Fibroblast of the aortic adventitia (primary cell): ENCODE measurements around the gene IWS1. TPM values are rescaled to one million over a fixed set of nuclear protein-coding genes. Genes with fewer than 3 reads are reported as not detected.
A peak's percentile ranks its signal among the peaks of the same experiment; 100 is the strongest.
"Not testable (repeated sequence)": the region's sequence is repeated elsewhere in the genome, so short reads cannot be mapped to it uniquely, and the experiment has no call there.

ENCODE experiments used
- DNase-seq: peaks from one replicate; pipeline ENCODE4 v3.0.0-alpha.2; 2010; ENCODE audit warnings: low read depth
- H3K4me3 ChIP-seq: 2 replicates; pipeline ENCODE4 v1.5.1; 2011; ENCODE audit warnings: low read depth, mild to moderate bottlenecking, control low read depth, low read length, moderate library complexity
- CTCF ChIP-seq: IDR thresholded peaks from 2 replicates; pipeline ENCODE4 v1.5.1; 2011; ENCODE audit warnings: mild to moderate bottlenecking, low read length, control low read depth, inconsistent platforms; ENCODE audit not compliant: insufficient read depth
- total RNA-seq: library from RNA; depleted of rRNA; stranded (reverse); fragments of >200 nt; gene quantifications from 2 replicates; pipeline ENCODE4 v1.2.3, GENCODE V29; 2012; ENCODE audit warnings: low replicate concordance

The IWS1 gene
- total RNA-seq, 1 donor = 37.7 TPM

DNA sequence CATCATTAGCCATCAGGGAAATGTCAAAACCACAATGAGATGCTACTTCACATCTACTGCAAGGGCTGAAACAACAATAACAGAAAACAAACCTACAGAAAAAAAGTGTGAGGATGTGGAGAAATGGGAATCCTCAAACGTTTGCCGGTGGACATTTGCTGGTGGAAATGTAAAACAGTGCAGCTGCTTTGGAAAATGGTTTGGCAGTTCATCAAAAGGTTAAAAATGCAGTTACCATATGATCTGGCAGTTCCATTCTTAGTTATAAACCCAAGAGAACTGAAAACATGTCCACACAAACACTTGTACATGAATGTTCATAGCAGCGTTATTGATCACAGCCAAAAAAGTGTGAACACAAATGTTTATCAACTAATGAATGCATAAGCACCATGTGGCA is 63.8 kb downstream of the IWS1 start:
- no peak for DNase-seq

DNA sequence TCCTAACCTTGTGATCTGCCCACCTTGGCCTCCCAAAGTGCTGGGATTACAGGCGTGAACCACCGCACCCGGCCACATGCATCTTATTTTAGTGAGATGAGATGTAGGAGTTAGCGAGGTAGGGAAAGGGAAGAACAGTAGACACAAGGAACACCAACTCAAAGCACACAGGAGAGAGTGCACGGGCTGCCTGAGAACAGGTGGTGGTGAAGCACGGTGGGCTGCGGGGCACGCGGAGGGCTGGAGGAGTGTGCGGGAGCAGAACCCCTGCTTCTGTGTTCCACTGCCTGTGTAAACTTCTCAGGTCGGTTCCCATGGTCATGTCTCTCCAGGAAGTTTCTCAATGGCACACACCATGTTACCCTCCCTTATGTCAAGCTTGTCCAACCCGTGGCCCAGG is 69.3 kb downstream of the IWS1 start:
- TF ChIP-seq CTCF = no peak
- no peak for DNase-seq
- no peak overlapping the region for H3K4me3 ChIP-seq

More for the DNA sequence above, 63.8 kb downstream of the IWS1 start:
- no peak overlapping the region for H3K4me3 ChIP-seq
- no peak for TF ChIP-seq CTCF

DNA sequence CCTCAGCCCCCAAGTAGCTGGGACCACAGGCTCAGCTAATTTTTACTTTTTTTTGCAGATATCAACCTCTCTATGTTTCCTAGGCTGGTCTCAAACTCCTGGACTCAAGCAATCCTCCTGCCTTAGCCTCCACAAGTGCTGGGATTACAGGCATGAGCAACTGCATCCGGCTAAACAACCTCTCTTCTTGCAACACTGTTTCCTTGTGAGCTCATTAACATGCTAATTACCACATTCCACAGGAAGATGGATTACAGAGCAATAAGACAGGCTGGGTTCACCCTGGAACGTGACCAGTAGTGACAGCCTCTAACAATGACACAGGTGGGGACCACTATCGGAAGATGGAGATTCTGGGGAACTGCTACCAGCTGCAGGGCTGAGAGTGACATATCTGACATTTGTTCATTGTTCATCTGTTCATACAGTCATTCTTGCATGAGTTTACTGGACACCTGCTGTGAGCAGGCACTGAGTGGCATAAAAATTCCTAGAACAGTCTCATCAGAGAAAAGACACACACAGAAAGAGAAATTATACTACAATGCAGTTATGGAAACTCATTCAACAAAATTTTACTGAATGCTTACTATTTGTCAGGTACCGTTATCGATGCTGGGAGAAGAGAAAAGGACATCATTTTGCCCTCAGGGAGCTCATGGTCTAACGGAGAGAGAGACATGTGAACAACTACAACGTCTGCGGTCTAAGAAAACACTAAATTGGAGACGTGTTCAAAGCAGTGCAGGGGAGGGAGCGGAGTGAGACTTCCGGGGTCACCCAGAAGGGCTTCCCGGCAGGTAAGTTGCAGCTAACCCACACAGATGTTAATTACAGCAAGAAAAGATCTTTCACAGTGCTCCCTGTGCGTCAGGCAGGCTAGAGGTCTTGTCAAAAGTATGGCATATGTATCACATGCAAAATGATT is 70.5 kb downstream of the IWS1 start:
- no peak overlapping the region for H3K4me3 ChIP-seq
- no peak for TF ChIP-seq CTCF
- no peak for DNase-seq

DNA sequence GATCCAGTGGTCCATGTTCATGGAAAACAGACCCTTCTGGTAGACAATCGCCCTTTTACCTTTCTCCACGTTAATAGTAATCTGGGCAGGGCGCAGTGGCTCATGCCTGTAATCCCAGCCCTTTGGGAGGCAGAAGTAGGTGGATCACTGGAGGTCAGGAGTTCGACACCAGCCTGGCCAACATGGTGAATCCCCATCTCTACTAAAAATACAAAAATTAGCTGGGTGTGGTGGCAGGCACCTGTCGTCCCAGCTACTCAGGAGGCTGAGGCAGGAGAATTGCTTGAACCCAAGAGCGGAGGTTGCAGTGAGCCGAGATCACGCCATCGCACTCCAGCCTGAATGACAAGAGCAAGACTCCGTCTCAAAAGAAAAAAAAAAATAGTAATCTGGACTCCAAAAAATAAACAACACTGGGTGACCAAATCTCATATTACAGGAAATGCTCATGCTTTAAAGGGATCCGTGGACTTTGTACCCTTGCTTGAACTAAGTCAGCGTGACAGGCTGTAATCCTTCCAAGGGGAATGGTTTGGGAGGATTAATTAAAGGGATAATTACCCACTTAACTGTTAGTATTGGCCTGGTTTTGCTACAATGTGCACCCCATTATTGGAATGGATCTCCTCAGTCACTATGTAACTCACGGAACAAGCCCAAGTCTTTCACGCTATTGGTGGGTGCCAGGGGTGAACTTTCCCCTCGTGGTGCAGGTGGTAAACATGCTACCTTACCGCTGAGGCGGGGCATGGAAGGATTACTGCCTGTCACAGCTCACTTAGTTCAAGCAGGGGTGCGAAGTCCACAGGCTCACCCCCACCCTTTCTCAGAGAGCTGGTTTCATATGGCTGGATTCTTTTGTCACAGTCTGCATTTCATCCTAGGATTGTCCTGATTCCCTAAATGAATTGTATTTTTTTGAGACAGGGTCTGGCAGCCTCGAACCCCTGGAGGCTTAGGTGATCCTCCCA is 71.4 kb downstream of the IWS1 start:
- no peak for DNase-seq
- no peak overlapping the region for H3K4me3 ChIP-seq
- no peak for TF ChIP-seq CTCF

GRCh38 chr2:127453392-127454171 is 72.7 kb downstream of the IWS1 start:
- DNase-seq = peak; percentile 8
- H3K4me3 ChIP-seq = no peak overlapping the region
- peak; percentile 38 for TF ChIP-seq CTCF

GRCh38 chr2:127453013-127453391 is 73.3 kb downstream of the IWS1 start:
- no peak for DNase-seq
- no peak overlapping the region for H3K4me3 ChIP-seq
- TF ChIP-seq CTCF = no peak

- H3K4me3 ChIP-seq, DNase-seq: not testable (repeated sequence)
These were observed 73.9 kb downstream of the IWS1 start for GRCh38 chr2:127452423-127452822.
